Endodermal cell (in vitro differentiated cells): ENCODE data around the gene ZNF668. TPM values are rescaled to one million over a fixed set of nuclear protein-coding genes. Genes with fewer than 3 reads are reported as not detected.

Source experiments
- total RNA-seq, 2 donors: library from RNA; stranded (reverse); fragmentation: NEBNext Ultra II Directional in 1 of 2; extraction: Animal tissue kit (Norgen Biotek cat#: 25700) in 1 of 2; gene quantifications; 2 replicates in 1 of 2; 3 replicates in 1 of 2; pipeline ENCODE4 v1.2.1, GENCODE V29; 2021

The ZNF668 gene
- total RNA-seq, 2 donors from 2014 or later: 11.2 to 12.6 TPM

Other genes starting within 250 kb of the ZNF668 start
- 10 to 100 TPM; 64.7 to 67.6 TPM for gene BCL7C, start 180.2 kb downstream of the ZNF668 start, total RNA-seq
- gene CTF1, start 177.6 kb downstream of the ZNF668 start, total RNA-seq: 1 to 10 TPM; 3.1 to 3.3 TPM
- 10 to 100 TPM; 74.0 to 84.3 TPM for gene FBXL19, start 150.7 kb downstream of the ZNF668 start, total RNA-seq
- 10 to 100 TPM; 16.9 to 17.7 TPM for gene ORAI3, start 125.2 kb downstream of the ZNF668 start, total RNA-seq
- gene SETD1A, start 116.5 kb downstream of the ZNF668 start, total RNA-seq: 10 to 100 TPM; 23.8 to 25.0 TPM
- gene HSD3B7, start 89.0 kb downstream of the ZNF668 start, total RNA-seq: 1 to 10 TPM; 4.1 to 4.8 TPM
- 1 to 10 TPM; 3.2 to 7.0 TPM for gene STX1B, start 63.6 kb downstream of the ZNF668 start, total RNA-seq
- gene STX4, start 40.7 kb downstream of the ZNF668 start, total RNA-seq: 10 to 100 TPM; 34.4 to 37.6 TPM
- gene ZNF646, start 182 bp upstream of the ZNF668 start, total RNA-seq: 10 to 100 TPM; 24.9 to 29.2 TPM
- gene PRSS53, start 14.7 kb upstream of the ZNF668 start, total RNA-seq: 1 to 10 TPM; 1.7 to 2.8 TPM
- gene VKORC1, start 20.6 kb upstream of the ZNF668 start, total RNA-seq: 10 to 100 TPM; 53.7 to 63.0 TPM
- 10 to 100 TPM; 47.0 to 57.7 TPM for gene BCKDK, start 34.1 kb upstream of the ZNF668 start, total RNA-seq
- gene KAT8, start 43.4 kb upstream of the ZNF668 start, total RNA-seq: 10 to 100 TPM; 51.0 to 55.8 TPM
- 10 to 100 TPM; 79.7 to 80.1 TPM for gene PRSS8, start 61.5 kb upstream of the ZNF668 start, total RNA-seq
- gene PRSS36, start 75.8 kb upstream of the ZNF668 start, total RNA-seq: under 1 TPM; 0.22 to 0.71 TPM
- 100 to 1,000 TPM; 698 to 827 TPM for gene FUS, start 105.9 kb upstream of the ZNF668 start, total RNA-seq
- gene PYCARD, start 128.5 kb upstream of the ZNF668 start, total RNA-seq: 10 to 100 TPM; 26.3 to 29.8 TPM
- gene TRIM72, start 139.9 kb upstream of the ZNF668 start, total RNA-seq: under 1 TPM; 0.15 to 0.20 TPM
- gene PYDC1, start 142.9 kb upstream of the ZNF668 start, total RNA-seq: not detected
- under 1 TPM; 0.57 to 0.69 TPM for gene ITGAM, start 185.7 kb upstream of the ZNF668 start, total RNA-seq